K562 (cell line): ENCODE measurements around the gene DUSP5. TPM values are rescaled to one million over a fixed set of nuclear protein-coding genes. Genes with fewer than 3 reads are reported as not detected.

Source experiments
- ATAC-seq: fragments of 200-7000 bp; cut with Tn5 transposase; 3 replicates; pipeline ENCODE4 v1.9.1; 2020; ENCODE audit warnings: moderate library complexity
- BruUV-seq: library from RNA; stranded (reverse); fragments of 400-500 nt; replicated peaks from 2 replicates; lab custom pipeline; 2021; lab: Mats Ljungman, UMichigan
- CTCF ChIA-PET: fragments of 300-600 bp; formaldehyde crosslinking; extraction: SDS; loops from one replicate; lab custom pipeline; 2021; ENCODE audit warnings: low intra/inter-chr PET ratio; lab: Yijun Ruan, JAX
- POLR2A ChIA-PET: fragments of 300-600, 350-650 bp; sonication (Branson Sonifier 250); formaldehyde crosslinking; extraction: SDS; loops from one replicate; lab custom pipeline; 2021; ENCODE audit warnings: antibody characterized with exemption, inconsistent platforms; lab: Yijun Ruan, JAX
- DNase-seq, 4 experiments: peaks; one replicate each; pipeline versions ENCODE4 v3.0.0 to v3.0.0-alpha.2; 2011 to 2018; ENCODE audit warnings: low spot score in 3 of 4, mixed read lengths in 3 of 4; ENCODE audit errors: extremely low read depth in 1 of 4
- FAIRE-seq: peaks from 2 replicates; lab custom pipeline; 2011; peaks lifted over from hg19 to GRCh38; lab: Jason Lieb, UNC
- H2AFZ ChIP-seq: 2 replicates; pipeline ENCODE4 v1.6.0; 2011; ENCODE audit warnings: low read depth, low read length, control low read depth, inconsistent platforms
- H3K27ac ChIP-seq: fragments of 200-600 bp; 3 replicates; pipeline ENCODE4 v1.8.0; 2011; ENCODE audit warnings: low read depth, mild to moderate bottlenecking, control low read depth, inconsistent platforms, low read length, moderate library complexity, mixed read lengths; ENCODE audit errors: extremely low read depth
- H3K27me3 ChIP-seq, 2 experiments: fragments of 300-600 bp in 1 of 2; 2 replicates in 1 of 2; 3 replicates in 1 of 2; pipeline versions ENCODE4 v1.6.0 to v1.8.0; 2011; ENCODE audit warnings: inconsistent platforms in 2 of 2, low read length in 2 of 2, mild to moderate bottlenecking in 1 of 2, mixed read lengths in 1 of 2, moderate library complexity in 1 of 2; ENCODE audit not compliant: control insufficient read depth in 2 of 2, insufficient read depth in 2 of 2
- H3K36me3 ChIP-seq: fragments of 300-600 bp; 3 replicates; pipeline ENCODE4 v1.8.0; 2011; ENCODE audit warnings: mild to moderate bottlenecking, low read length, inconsistent platforms; ENCODE audit not compliant: control insufficient read depth, insufficient read depth
- H3K4me1 ChIP-seq, 2 experiments: fragments of 200-600 bp in 1 of 2; replicated peaks in 1 of 2; 2 replicates in 1 of 2; 3 replicates in 1 of 2; pipeline versions ENCODE4 v1.5.1 to v1.8.0; 2011; ENCODE audit warnings: inconsistent platforms in 2 of 2, low read length in 2 of 2, mild to moderate bottlenecking in 1 of 2, mixed read lengths in 1 of 2, moderate library complexity in 1 of 2; ENCODE audit not compliant: control insufficient read depth in 2 of 2, insufficient read depth in 2 of 2
- H3K4me2 ChIP-seq: 2 replicates; pipeline ENCODE4 v1.6.1; 2011; ENCODE audit warnings: low read length, control low read depth, inconsistent platforms, mixed read lengths; ENCODE audit not compliant: insufficient read depth
- H3K4me3 ChIP-seq: fragments of 200-600 bp; sonication (generic), shearing (Covaris generic); 2 replicates; pipeline ENCODE4 v1.5.1; 2016; ENCODE audit warnings: control low read depth, inconsistent platforms
- H3K79me2 ChIP-seq: fragments of 200-600 bp; 3 replicates; pipeline ENCODE4 v1.8.0; 2011; ENCODE audit warnings: low read length, inconsistent platforms; ENCODE audit not compliant: control insufficient read depth, insufficient read depth
- H3K9ac ChIP-seq, 2 experiments: 2 replicates each; pipeline versions ENCODE4 v1.6.0 to v1.6.1; 2011; ENCODE audit warnings: low read depth in 2 of 2, low read length in 2 of 2, control low read depth in 1 of 2, inconsistent platforms in 1 of 2, mild to moderate bottlenecking in 1 of 2, mixed read lengths in 1 of 2; ENCODE audit not compliant: insufficient read depth in 1 of 2
- H3K9me1 ChIP-seq: one replicate; pipeline ENCODE4 v1.6.0; 2011; ENCODE audit warnings: inconsistent platforms, mild to moderate bottlenecking, low read length, moderate library complexity; ENCODE audit not compliant: control insufficient read depth, insufficient read depth
- H3K9me3 ChIP-seq: replicated peaks from 2 replicates; pipeline ENCODE4 v1.5.1; 2011; ENCODE audit warnings: low read depth, low read length, inconsistent platforms; ENCODE audit not compliant: control insufficient read depth, insufficient read depth
- H4K20me1 ChIP-seq: replicated peaks from 2 replicates; pipeline ENCODE4 v1.6.1; 2011; ENCODE audit warnings: low read length, inconsistent platforms, mixed read lengths; ENCODE audit not compliant: control insufficient read depth, insufficient read depth
- BMI1 ChIP-seq: fragments of 150-350 bp; IDR thresholded peaks from 2 replicates; pipeline ENCODE4 v1.6.1; 2014; ENCODE audit warnings: low read length
- BRCA1 ChIP-seq, 2 experiments: fragments of 450-650 bp in 1 of 2; sonication (generic) in 1 of 2; formaldehyde crosslinking in 1 of 2; IDR thresholded peaks; 2 replicates each; pipeline versions ENCODE4 v1.5.0 to v1.6.1; 2017 to 2020; ENCODE audit warnings: mild to moderate bottlenecking in 1 of 2, missing genetic modification reagents in 1 of 2
- CREM ChIP-seq: IDR thresholded peaks from 2 replicates; pipeline ENCODE4 v1.6.1; 2014; ENCODE audit warnings: antibody characterized with exemption, low read depth
- GTF2F1 ChIP-seq: IDR thresholded peaks from 2 replicates; pipeline ENCODE4 v1.6.1; 2011; ENCODE audit warnings: low read depth, low read length, improper control_type of control experiment
- RAD21 ChIP-seq, 2 experiments: fragments of 250-450 bp in 1 of 2; fragments of 450-650 bp in 1 of 2; sonication (Bioruptor Pico) in 1 of 2; formaldehyde crosslinking in 1 of 2; IDR thresholded peaks in 1 of 2; conservative IDR thresholded peaks in 1 of 2; 2 replicates each; pipeline versions ENCODE4 v1.4.0 to v1.8.0; 2020 to 2022; ENCODE audit warnings: mild to moderate bottlenecking in 2 of 2, moderate library complexity in 1 of 2
- WGBS: fragments of 100-300 bp; shearing (Covaris generic); methylation state at CpG from one replicate; pipeline ENCODE4 v1.1.6; 2016; ENCODE audit warnings: low coverage, mixed read lengths; ENCODE audit not compliant: insufficient coverage; ENCODE audit errors: missing lambda C conversion rate; 5-methylcytosine and 5-hydroxymethylcytosine counted together
- in situ Hi-C: fragments of 300-500 bp; cut with MboI; formaldehyde crosslinking; loops from 4 replicates; pipeline ENCODE4 v1.15.0; 2018; ENCODE audit warnings: inconsistent platforms, mixed read lengths
- intact Hi-C: fragments of 100-400 bp; cut with micrococcal nuclease; formaldehyde crosslinking; loops from 2 replicates; pipeline ENCODE4 v1.14.2; 2022
- polyA plus RNA-seq, 8 experiments: library from polyadenylated mRNA; depleted of rRNA in 4 of 8; stranded (reverse) in 5 of 8; unstranded in 3 of 8; fragments of >200 nt; fragmentation: Nextera tagmentation in 2 of 8; fragmentation: Illumina TruSeq in 1 of 8; extraction: Ambion mirVana in 2 of 8; extraction: Trizol in 1 of 8; gene quantifications; 2 replicates each; pipeline versions ENCODE4 v1.2.1 to v1.2.3, GENCODE V29; 2011 to 2014; ENCODE audit warnings: inconsistent platforms in 1 of 8, missing spikeins in 1 of 8
- total RNA-seq, 7 experiments: library from RNA; depleted of rRNA in 6 of 7; stranded (reverse); fragments of >200 nt in 6 of 7; fragmentation: Illumina TruSeq in 2 of 7; extraction: Trizol in 2 of 7; gene quantifications; 2 replicates each; pipeline versions ENCODE4 v1.2.1 to v1.2.3, GENCODE V29; 2011 to 2021; ENCODE audit warnings: low replicate concordance in 1 of 7
- TF ChIP-seq, protein P1 (sequence below): fragments of 250-450 bp; sonication (Bioruptor Pico); IDR thresholded peaks from 2 replicates; pipeline ENCODE4 v1.5.0; 2022; ENCODE audit warnings: mild to moderate bottlenecking
- TF ChIP-seq, protein P2 (sequence below): IDR thresholded peaks from 2 replicates; pipeline ENCODE4 v1.6.1; 2011; ENCODE audit warnings: borderline replicate concordance, low read depth, mild to moderate bottlenecking, moderate library complexity, low read length; ENCODE audit not compliant: insufficient read depth, poor library complexity, severe bottlenecking

The DUSP5 gene
- total and polyA plus RNA-seq, 9 of the 15 experiments (the other 6 are each of a cell fraction or from before 2014, with no cell fraction given), result 0.49 to 3.4 (median 2.0) TPM

DNA sequence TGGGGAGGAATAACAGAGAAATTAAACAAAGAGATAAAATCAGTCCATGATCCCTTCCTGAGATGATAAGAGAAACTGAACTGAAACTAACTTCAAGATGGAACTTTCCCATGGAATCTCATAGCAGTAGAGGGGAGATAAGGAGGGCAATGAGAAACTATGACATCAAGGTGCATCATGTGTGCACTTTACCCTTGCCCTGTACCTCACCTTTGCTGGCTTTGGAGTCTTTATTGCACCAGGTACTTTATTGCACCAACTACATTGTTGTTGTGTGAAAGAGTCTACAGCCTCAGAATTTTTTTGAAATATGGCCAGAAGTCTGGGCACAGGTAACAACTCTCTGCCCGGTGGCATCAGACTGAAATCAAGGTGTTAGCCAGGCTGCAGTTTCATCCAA lies 58.6 kb downstream of the DUSP5 start (continued):
- TF ChIP-seq, protein P1, sequence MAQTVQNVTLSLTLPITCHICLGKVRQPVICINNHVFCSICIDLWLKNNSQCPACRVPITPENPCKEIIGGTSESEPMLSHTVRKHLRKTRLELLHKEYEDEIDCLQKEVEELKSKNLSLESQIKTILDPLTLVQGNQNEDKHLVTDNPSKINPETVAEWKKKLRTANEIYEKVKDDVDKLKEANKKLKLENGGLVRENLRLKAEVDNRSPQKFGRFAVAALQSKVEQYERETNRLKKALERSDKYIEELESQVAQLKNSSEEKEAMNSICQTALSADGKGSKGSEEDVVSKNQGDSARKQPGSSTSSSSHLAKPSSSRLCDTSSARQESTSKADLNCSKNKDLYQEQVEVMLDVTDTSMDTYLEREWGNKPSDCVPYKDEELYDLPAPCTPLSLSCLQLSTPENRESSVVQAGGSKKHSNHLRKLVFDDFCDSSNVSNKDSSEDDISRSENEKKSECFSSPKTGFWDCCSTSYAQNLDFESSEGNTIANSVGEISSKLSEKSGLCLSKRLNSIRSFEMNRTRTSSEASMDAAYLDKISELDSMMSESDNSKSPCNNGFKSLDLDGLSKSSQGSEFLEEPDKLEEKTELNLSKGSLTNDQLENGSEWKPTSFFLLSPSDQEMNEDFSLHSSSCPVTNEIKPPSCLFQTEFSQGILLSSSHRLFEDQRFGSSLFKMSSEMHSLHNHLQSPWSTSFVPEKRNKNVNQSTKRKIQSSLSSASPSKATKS (CRISPR knock-in tag), result no peak
- TF ChIP-seq BRCA1 (IDR thresholded peaks at IDR 0.05) (no peak), BRCA1 (CRISPR knock-in tag; IDR thresholded peaks at IDR 0.05) (no peak), BMI1 (no peak)

DNA sequence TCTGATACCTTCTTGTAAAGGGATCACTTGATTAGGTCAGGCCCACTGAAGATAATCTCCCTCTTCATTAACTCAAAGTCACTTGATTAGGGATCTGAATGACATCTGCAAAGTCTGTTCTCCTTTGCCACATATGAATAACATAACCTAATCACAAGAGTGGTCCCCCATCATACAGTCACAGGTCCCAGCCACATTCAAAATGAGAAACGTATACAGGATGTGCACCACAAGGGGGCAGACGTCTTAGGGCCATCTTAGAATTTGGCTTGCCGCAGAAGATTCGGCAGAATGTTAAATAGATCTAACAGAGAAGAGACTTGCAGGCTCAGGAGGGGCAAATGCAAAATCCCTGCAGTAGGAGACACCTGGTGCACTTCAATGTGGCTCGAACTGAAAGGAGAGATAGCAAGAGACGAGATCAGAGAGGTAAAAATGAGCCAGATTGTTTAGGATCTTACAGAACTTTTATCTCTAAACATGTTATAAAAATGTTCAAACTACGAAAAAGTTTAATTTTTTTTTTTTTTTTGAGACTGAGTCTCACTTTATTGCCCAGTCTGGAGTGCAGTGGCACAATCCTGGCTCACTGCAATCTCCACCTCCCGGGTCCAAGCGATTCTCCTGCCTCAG lies 59.4 kb downstream of the DUSP5 start:
- H3K4me1 ChIP-seq, result peaks cover 0 to 2% of the 10 kb centered on the region in 2 experiments; a peak in 1 of 5 replicates
- H3K27ac ChIP-seq, result no peak overlapping the region
- peak; percentile 29 for FAIRE-seq
- no TSS peak for BruUV-seq
- no peaks in the 10 kb centered on the region for H3K79me2 ChIP-seq
- H3K4me3 ChIP-seq, result no peak overlapping the region
- no peaks in the 10 kb centered on the region for H3K36me3 ChIP-seq
- DNase-seq, result peak; percentile 39 to 75 (median 48)
- H3K4me2 ChIP-seq, result no peak overlapping the region
- H2AFZ ChIP-seq, result peak overlapping the region; percentile 75
- ChIA-PET POLR2A (no interaction called here), CTCF (interaction anchor here (0.9 to 1.1 kb wide), 2 partner anchors 43 to 252 kb away, joined by 3 read pairs; partner anchors contain the start of gene SMNDC1)
- ATAC-seq, result peak; percentile 91
- H3K9me1 ChIP-seq, result no peaks in the 10 kb centered on the region
- no peaks in the 10 kb centered on the region; a peak in 1 of 5 replicates for H3K27me3 ChIP-seq
- no peaks in the 10 kb centered on the region for H4K20me1 ChIP-seq
- in situ Hi-C loops (no loop called here), intact Hi-C loops (no loop called here)
- H3K9me3 ChIP-seq, result no peaks in the 10 kb centered on the region
- WGBS, result 14% methylated on average over 8 of the region's 9 CpGs
- no peak overlapping the region for H3K9ac ChIP-seq
- 0 out of 2 replicates have a peak, but pooled peaks have one; percentile 28 for TF ChIP-seq CREM
- TF ChIP-seq GTF2F1, result no peak
- TF ChIP-seq, protein P2, sequence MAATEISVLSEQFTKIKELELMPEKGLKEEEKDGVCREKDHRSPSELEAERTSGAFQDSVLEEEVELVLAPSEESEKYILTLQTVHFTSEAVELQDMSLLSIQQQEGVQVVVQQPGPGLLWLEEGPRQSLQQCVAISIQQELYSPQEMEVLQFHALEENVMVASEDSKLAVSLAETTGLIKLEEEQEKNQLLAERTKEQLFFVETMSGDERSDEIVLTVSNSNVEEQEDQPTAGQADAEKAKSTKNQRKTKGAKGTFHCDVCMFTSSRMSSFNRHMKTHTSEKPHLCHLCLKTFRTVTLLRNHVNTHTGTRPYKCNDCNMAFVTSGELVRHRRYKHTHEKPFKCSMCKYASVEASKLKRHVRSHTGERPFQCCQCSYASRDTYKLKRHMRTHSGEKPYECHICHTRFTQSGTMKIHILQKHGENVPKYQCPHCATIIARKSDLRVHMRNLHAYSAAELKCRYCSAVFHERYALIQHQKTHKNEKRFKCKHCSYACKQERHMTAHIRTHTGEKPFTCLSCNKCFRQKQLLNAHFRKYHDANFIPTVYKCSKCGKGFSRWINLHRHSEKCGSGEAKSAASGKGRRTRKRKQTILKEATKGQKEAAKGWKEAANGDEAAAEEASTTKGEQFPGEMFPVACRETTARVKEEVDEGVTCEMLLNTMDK, result peak; percentile 93
- peak; percentile 38 to 50 for TF ChIP-seq RAD21 (CRISPR knock-in tag; conservative IDR thresholded peaks at IDR 0.05 in 1 of 2, IDR thresholded peaks at IDR 0.05 in 1 of 2)
